Panc1 (cell line): Measurements from ENCODE around the gene ITGB8. TPM values are rescaled to one million over a fixed set of nuclear protein-coding genes. Genes with fewer than 3 reads are reported as not detected.

Experiments
- ATAC-seq: fragments of 200-7000 bp; cut with Tn5 transposase; 2 replicates; pipeline ENCODE4 v1.9.1; 2020; ENCODE audit warnings: mild to moderate bottlenecking, moderate library complexity
- BruUV-seq: library from RNA; stranded (reverse); fragments of 400-500 nt; replicated peaks from 2 replicates; lab custom pipeline; 2021; lab: Mats Ljungman, UMichigan
- CTCF ChIA-PET: fragments of 300-600 bp; sonication (Branson Sonifier 250); formaldehyde crosslinking; loops from one replicate; lab custom pipeline; 2022; ENCODE audit warnings: antibody characterized with exemption; lab: Charles Lee
- POLR2A ChIA-PET: fragments of 300-600 bp; sonication (Branson Sonifier 250); formaldehyde crosslinking; loops from one replicate; lab custom pipeline; 2022; ENCODE audit warnings: antibody characterized with exemption; lab: Charles Lee
- DNase-seq: peaks from one replicate; pipeline ENCODE4 v3.0.0-alpha.2; 2010; ENCODE audit warnings: low read depth, low spot score
- H3K27ac ChIP-seq: 2 replicates; pipeline ENCODE4 v1.5.1; 2011; ENCODE audit warnings: mild to moderate bottlenecking, low read length, inconsistent platforms
- H3K27me3 ChIP-seq: fragments of 200-500 bp; sonication (Bioruptor generic); 2 replicates; pipeline ENCODE4 v1.6.0; 2014; ENCODE audit warnings: low read length, inconsistent platforms; ENCODE audit not compliant: control insufficient read depth, insufficient read depth
- H3K36me3 ChIP-seq: fragments of 200-500 bp; sonication (Bioruptor generic); 2 replicates; pipeline ENCODE4 v1.5.1; 2014; ENCODE audit warnings: inconsistent platforms, mild to moderate bottlenecking, low read length, moderate library complexity; ENCODE audit not compliant: control insufficient read depth, insufficient read depth
- H3K4me1 ChIP-seq: 2 replicates; pipeline ENCODE4 v1.5.1; 2011; ENCODE audit warnings: inconsistent platforms, mild to moderate bottlenecking, low read length, moderate library complexity; ENCODE audit not compliant: control insufficient read depth, insufficient read depth
- H3K4me3 ChIP-seq, 2 experiments: 2 replicates each; pipeline ENCODE4 v1.5.1; 2011 to 2012; ENCODE audit warnings: low read depth in 2 of 2, low read length in 2 of 2, mild to moderate bottlenecking in 2 of 2, inconsistent platforms in 1 of 2, moderate library complexity in 1 of 2
- H3K9me3 ChIP-seq: fragments of 200-500 bp; sonication (Bioruptor generic); 2 replicates; pipeline ENCODE4 v1.5.1; 2014; ENCODE audit warnings: low read depth, mild to moderate bottlenecking, inconsistent platforms, low read length, moderate library complexity; ENCODE audit not compliant: control insufficient read depth, insufficient read depth
- POLR2AphosphoS5 ChIP-seq: IDR thresholded peaks from 2 replicates; pipeline ENCODE4 v1.6.1; 2012; ENCODE audit warnings: mild to moderate bottlenecking, low read depth, low read length, moderate library complexity
- REST ChIP-seq, 2 experiments: IDR thresholded peaks; 2 replicates each; pipeline ENCODE4 v1.6.1; 2011 to 2012; ENCODE audit warnings: low read depth in 2 of 2, control low read depth in 1 of 2, low read length in 1 of 2, mild to moderate bottlenecking in 1 of 2, moderate library complexity in 1 of 2; ENCODE audit not compliant: insufficient read depth in 1 of 2
- SIN3A ChIP-seq: IDR thresholded peaks from 2 replicates; pipeline ENCODE4 v1.6.1; 2012; ENCODE audit warnings: low read depth, mild to moderate bottlenecking, low read length, moderate library complexity, borderline replicate concordance; ENCODE audit not compliant: insufficient read depth
- TCF7L2 ChIP-seq: IDR thresholded peaks from 2 replicates; pipeline ENCODE4 v1.6.1; 2011; ENCODE audit warnings: mild to moderate bottlenecking, low read depth, low read length, inconsistent platforms
- in situ Hi-C: cut with HindIII; loops from 2 replicates; pipeline ENCODE4 v1.10.0; 2016; ENCODE audit warnings: low sequenced_read_pairs, low pct_unique_long_range_greater_than_20kb
- intact Hi-C: fragments of 100-400 bp; cut with micrococcal nuclease; formaldehyde crosslinking; loops from one replicate; pipeline ENCODE4 v1.10.0; 2022; ENCODE audit not compliant: unreplicated experiment
- total RNA-seq: library from RNA; stranded (reverse); gene quantifications from one replicate; pipeline ENCODE4 v1.2.1, GENCODE V29; 2021; ENCODE audit not compliant: unreplicated experiment
- TF ChIP-seq, protein P1 (sequence below): fragments of 450-650 bp; IDR thresholded peaks from 2 replicates; pipeline ENCODE4 v1.5.1; 2017; ENCODE audit warnings: mild to moderate bottlenecking

Gene ITGB8
- total RNA-seq, 1 experiment from 2014 or later, result 4.9 TPM

DNA sequence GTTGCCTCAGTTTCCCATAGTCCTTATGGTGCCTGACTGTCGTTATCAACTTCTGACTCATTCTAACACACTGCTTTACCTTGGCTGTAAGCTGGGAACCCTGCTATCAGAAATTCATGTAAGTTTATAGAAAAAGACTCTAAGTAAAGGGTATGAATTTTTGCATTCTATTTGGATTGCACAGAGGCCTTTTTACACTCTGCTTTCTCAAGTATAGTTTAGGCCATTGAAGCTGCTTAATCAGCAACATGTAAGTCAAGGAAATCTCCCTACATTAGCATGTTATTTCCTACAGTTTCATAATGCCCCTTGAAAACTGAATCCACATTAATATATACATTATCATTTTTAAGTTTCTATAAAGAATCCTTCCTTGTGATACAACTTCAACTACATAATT, 17.1 kb upstream of the ITGB8 start:
- no peak overlapping the region for H3K27ac ChIP-seq
- DNase-seq (no peak), ATAC-seq (no peak)
- no peak overlapping the region for H3K4me3 ChIP-seq
- in situ Hi-C loops (no loop called here), intact Hi-C loops (loop anchor here (5.0 kb wide), 1 partner anchor 566 kb away; no protein-coding TSS in a partner anchor)
- no peaks in the 10 kb centered on the region for H3K9me3 ChIP-seq
- no peaks in the 10 kb centered on the region for H3K36me3 ChIP-seq
- no TSS peak for BruUV-seq
- H3K4me1 ChIP-seq, result no peaks in the 10 kb centered on the region
- peaks cover 4% of the 10 kb centered on the region; the same call in 1 of the 2 replicates for H3K27me3 ChIP-seq
- TF ChIP-seq TCF7L2 (no peak), SIN3A (no peak), REST (IDR thresholded peaks at IDR 0.05; ENCODE audit: insufficient read depth in 1 of 2, low read depth in 2 of 2, low read length in 1 of 2) (no peak), POLR2AphosphoS5 (no peak)
- TF ChIP-seq, protein P1, sequence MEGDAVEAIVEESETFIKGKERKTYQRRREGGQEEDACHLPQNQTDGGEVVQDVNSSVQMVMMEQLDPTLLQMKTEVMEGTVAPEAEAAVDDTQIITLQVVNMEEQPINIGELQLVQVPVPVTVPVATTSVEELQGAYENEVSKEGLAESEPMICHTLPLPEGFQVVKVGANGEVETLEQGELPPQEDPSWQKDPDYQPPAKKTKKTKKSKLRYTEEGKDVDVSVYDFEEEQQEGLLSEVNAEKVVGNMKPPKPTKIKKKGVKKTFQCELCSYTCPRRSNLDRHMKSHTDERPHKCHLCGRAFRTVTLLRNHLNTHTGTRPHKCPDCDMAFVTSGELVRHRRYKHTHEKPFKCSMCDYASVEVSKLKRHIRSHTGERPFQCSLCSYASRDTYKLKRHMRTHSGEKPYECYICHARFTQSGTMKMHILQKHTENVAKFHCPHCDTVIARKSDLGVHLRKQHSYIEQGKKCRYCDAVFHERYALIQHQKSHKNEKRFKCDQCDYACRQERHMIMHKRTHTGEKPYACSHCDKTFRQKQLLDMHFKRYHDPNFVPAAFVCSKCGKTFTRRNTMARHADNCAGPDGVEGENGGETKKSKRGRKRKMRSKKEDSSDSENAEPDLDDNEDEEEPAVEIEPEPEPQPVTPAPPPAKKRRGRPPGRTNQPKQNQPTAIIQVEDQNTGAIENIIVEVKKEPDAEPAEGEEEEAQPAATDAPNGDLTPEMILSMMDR, result no peak
- CTCF ChIA-PET, result no interaction called here
- POLR2A ChIA-PET, result no interaction called here

DNA sequence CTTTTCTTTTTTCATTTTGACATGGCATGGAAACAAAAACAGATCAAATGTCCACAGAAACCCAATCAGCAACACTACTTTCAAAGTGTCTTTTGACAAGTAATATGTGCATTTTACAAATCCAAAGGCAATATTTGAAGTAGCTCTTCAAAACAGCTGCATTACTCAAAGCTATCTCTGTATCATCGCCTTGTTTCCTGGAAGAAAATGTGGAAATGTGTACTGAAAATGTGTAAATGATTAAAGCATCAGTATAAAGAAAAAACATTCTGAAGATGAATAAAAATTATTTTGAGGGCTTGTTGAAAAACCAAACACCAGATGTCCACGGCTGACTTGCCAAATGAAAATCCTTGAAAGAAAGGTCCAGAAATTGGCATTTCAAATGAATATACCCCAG, 16.5 kb upstream of the ITGB8 start:
- Histone ChIP-seq H3K4me3 (no peak overlapping the region), H3K9me3 (no peaks in the 10 kb centered on the region), H3K27me3 (peaks cover 2% of the 10 kb centered on the region; the same call in 1 of the 2 replicates), H3K4me1 (no peaks in the 10 kb centered on the region), H3K27ac (no peak overlapping the region), H3K36me3 (no peaks in the 10 kb centered on the region)
- BruUV-seq, result no TSS peak
- ATAC-seq (no peak), DNase-seq (no peak)
- intact Hi-C loops (loop anchor here (5.0 kb wide), 1 partner anchor 567 kb away; no protein-coding TSS in a partner anchor), in situ Hi-C loops (no loop called here)
- ChIA-PET CTCF (no interaction called here), POLR2A (no interaction called here)
- no peak for TF ChIP-seq POLR2AphosphoS5
- TF ChIP-seq, protein P1, result no peak
- TF ChIP-seq SIN3A, result no peak
